ENCODE data around the gene GAS2L3.
"Not testable (repeated sequence)": the region's sequence is repeated elsewhere in the genome, so short reads cannot be mapped to it uniquely, and the experiment has no call there.

GAS2L3 gene

DNA sequence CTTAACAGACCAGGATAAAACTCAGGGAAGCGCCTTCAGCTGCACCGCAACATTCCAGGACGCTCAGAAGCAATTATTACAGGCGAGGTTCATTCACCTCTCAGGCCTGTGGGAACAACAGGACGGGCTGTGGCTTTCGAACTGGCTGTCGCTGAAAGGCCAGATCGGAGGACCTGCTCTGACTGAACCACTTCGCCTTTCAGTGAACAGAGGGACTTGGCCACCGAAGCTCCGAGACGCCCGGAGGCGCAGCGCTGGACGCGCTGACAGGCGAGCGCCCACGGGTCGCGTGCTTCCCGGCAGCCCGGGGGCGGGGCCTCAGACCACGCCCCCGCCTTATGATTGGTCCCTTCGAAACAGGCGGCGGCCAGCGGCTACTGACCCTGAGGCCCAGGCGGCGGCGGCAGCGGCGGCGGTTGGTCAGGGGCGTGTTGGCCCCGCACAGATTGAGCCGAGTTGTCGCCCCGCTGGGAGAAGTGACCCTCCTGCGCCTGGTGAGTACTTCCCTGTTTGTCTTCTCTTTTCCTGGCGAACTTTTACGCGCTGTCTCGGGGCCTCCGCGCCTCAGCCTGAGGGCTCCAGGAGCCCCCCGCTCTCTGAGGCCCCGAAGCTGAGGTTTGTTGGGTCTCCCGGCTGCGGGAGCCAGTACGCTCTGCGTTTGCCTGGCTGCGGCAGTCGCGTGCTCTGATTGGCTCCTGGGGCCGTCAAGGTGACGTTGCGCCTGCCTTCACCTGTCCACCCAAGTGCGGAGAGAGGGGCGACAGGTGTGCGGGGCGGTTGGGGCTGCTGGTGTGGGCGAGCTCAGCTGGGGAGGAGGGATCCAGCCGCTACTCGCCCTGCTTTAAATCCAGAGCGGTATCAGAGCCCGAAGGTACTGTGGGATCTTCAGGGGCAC is at the start of gene GAS2L3:
GAS2L3 (plus strand) TSS at position 393 of the 895 bp plus-strand sequence. CDS start 21,221 bp downstream, outside the sequence.
- H3K27ac Mint-ChIP-seq: peak within 1 kb of the TSS; percentile 76
- ATAC-seq: peak; percentile 90
- H3K4me1 Mint-ChIP-seq: peaks cover 11% of the 10 kb centered on the region
- no peaks in the 10 kb centered on the region for H3K9me3 Mint-ChIP-seq
- H3K36me3 Mint-ChIP-seq: no peaks in the 10 kb centered on the region
- H3K4me3 Mint-ChIP-seq: peak within 1 kb of the TSS; percentile 90
- peaks cover 14% of the 10 kb centered on the region for H3K27me3 Mint-ChIP-seq

DNA sequence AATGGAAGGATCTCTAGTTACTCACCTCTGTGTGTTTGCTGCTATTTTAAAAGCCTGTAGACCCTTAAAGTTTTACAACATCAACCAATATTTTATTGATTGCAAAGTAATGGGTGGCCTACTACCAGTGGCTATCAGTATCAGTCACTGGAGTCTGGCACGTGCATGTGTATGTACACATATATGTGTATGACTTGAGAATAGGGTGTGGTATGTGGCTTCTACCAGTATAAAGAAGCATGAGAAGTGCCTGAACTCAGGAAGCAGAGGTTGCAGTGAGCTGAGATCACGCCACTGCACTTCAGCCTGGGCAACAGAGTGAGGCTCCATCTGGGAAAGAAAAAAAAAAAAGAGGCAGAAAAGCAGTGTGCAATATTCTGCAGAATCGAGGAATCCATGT is 45.5 kb upstream of the GAS2L3 start:
- Mint-ChIP-seq H3K27me3 (peaks cover 11% of the 10 kb centered on the region), H3K4me1 (no peaks in the 10 kb centered on the region), H3K9me3 (no peaks in the 10 kb centered on the region), H3K36me3 (no peaks in the 10 kb centered on the region), H3K27ac (no peak overlapping the region), H3K4me3 (no peak overlapping the region)
- no peak for ATAC-seq

GRCh38 chr12:100528471-100529127 is 44.9 kb upstream of the GAS2L3 start:
- Mint-ChIP-seq H3K36me3 (no peaks in the 10 kb centered on the region), H3K4me3 (no peak overlapping the region), H3K4me1 (no peaks in the 10 kb centered on the region), H3K27ac (no peak overlapping the region), H3K9me3 (no peaks in the 10 kb centered on the region), H3K27me3 (peaks cover 5% of the 10 kb centered on the region)
- ATAC-seq: no peak

- Mint-ChIP-seq H3K4me1 (no peaks in the 10 kb centered on the region), H3K27ac (no peak overlapping the region), H3K4me3 (no peak overlapping the region), H3K27me3 (no peaks in the 10 kb centered on the region), H3K36me3 (no peaks in the 10 kb centered on the region), H3K9me3 (no peaks in the 10 kb centered on the region)
- ATAC-seq: no peak
Measured at GRCh38 chr12:100529756-100530350, 43.6 kb upstream of the GAS2L3 start.

GRCh38 chr12:100533376-100533775 is 40.1 kb upstream of the GAS2L3 start:
- no peak overlapping the region for H3K4me3 Mint-ChIP-seq
- H3K9me3 Mint-ChIP-seq: no peaks in the 10 kb centered on the region
- no peaks in the 10 kb centered on the region for H3K36me3 Mint-ChIP-seq
- no peak for ATAC-seq
- no peaks in the 10 kb centered on the region for H3K4me1 Mint-ChIP-seq
- no peaks in the 10 kb centered on the region for H3K27me3 Mint-ChIP-seq
- no peak overlapping the region for H3K27ac Mint-ChIP-seq

DNA sequence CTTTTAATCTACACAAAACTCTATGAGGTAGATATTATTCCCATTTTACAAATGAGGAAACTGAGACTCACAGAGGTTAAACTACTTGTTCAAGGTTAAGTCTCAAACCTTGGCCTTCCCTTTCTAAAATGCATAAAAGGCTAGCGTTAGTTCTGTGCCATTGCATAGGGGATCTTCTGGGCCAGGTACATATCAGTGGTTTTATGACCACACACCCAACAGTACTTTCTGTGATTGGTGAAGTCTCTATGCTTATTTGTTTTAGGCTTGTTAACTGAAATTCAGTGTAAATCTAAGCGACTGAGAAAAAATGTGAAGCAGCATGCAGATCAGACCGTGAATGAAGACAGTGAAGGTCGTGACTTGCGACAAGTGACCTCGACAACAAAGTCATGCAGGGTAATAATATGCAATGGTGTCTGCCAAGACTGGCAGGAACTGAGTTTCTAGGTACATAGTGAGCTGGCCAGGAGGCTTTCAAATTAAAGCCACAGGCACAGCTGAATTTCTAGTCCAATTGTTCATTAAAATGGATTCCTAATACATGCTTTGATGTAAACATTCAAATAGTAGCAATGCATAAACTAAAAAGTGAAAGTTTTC is 38.8 kb upstream of the GAS2L3 start:
- peaks cover 5% of the 10 kb centered on the region for H3K27me3 Mint-ChIP-seq
- H3K9me3 Mint-ChIP-seq: no peaks in the 10 kb centered on the region
- no peak overlapping the region for H3K4me3 Mint-ChIP-seq
- no peak overlapping the region for H3K27ac Mint-ChIP-seq
- ATAC-seq: no peak
- no peaks in the 10 kb centered on the region for H3K4me1 Mint-ChIP-seq
- H3K36me3 Mint-ChIP-seq: no peaks in the 10 kb centered on the region

- Mint-ChIP-seq H3K9me3 (no peaks in the 10 kb centered on the region), H3K27me3 (peaks cover 10% of the 10 kb centered on the region), H3K27ac (no peak overlapping the region), H3K4me1 (no peaks in the 10 kb centered on the region), H3K4me3 (no peak overlapping the region), H3K36me3 (no peaks in the 10 kb centered on the region)
- no peak for ATAC-seq
Measured at GRCh38 chr12:100539202-100539601, 34.3 kb upstream of the GAS2L3 start.

- no peaks in the 10 kb centered on the region for H3K36me3 Mint-ChIP-seq
Measured at GRCh38 chr12:100544165-100544564, 29.3 kb upstream of the GAS2L3 start.

DNA sequence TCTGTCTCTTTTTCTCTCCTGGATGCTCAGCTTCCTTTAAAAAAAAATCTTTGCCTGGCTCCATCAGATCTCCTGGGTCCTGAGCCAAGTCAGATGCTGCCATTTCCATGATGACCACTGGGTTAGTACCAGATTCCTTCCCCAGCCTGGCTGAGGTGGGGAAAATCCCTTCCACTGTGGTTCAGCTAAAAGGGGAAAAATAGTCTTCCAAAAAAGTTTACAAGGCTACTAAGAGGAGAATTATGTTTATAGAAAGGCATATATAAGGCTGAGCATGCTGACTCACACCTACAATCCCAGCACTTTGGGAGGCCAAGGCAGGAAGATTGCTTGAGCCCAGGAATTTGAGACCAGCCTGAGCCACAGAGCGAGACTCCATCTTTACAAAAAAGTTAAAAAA is 28.4 kb upstream of the GAS2L3 start:
- H3K27me3 Mint-ChIP-seq: peaks cover 1% of the 10 kb centered on the region
- H3K9me3 Mint-ChIP-seq: no peaks in the 10 kb centered on the region
- ATAC-seq: no peak
- H3K4me1 Mint-ChIP-seq: no peaks in the 10 kb centered on the region
- no peak overlapping the region for H3K4me3 Mint-ChIP-seq
- no peaks in the 10 kb centered on the region for H3K36me3 Mint-ChIP-seq
- H3K27ac Mint-ChIP-seq: no peak overlapping the region

More at GRCh38 chr12:100544165-100544564, 29.3 kb upstream of the GAS2L3 start:
- no peak for ATAC-seq
- Mint-ChIP-seq H3K27me3 (peaks cover 10% of the 10 kb centered on the region), H3K9me3 (no peaks in the 10 kb centered on the region), H3K27ac (no peak overlapping the region), H3K4me3 (no peak overlapping the region), H3K4me1 (no peaks in the 10 kb centered on the region)

- no peak for ATAC-seq
- H3K27ac Mint-ChIP-seq: no peak overlapping the region
- no peaks in the 10 kb centered on the region for H3K36me3 Mint-ChIP-seq
- H3K9me3 Mint-ChIP-seq: no peaks in the 10 kb centered on the region
- peaks cover 5% of the 10 kb centered on the region for H3K27me3 Mint-ChIP-seq
- no peaks in the 10 kb centered on the region for H3K4me1 Mint-ChIP-seq
- H3K4me3 Mint-ChIP-seq: no peak overlapping the region
Measured at GRCh38 chr12:100553936-100554335, 19.5 kb upstream of the GAS2L3 start.

DNA sequence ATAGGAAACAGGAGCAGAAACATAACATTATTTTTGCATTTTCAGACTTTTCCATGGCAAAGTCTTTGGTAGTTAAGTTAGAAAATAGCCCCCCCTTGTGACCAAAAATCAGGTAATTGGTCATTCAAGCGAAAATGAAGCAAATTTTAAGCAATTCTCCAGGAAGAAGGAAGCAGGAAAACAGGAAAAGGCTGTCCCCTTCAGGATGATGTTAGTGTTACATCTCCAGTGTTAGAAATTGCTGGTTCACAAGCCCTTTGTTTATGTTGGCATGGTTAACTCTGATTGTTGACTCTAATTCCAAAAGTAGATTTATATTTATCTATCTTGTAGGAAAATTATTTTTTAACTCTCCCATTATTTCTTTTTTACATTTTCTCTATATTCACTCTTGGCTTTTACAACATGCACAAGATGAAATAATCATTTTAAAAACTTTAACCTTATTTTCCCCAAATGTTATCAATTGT is 18.8 kb upstream of the GAS2L3 start:
- Mint-ChIP-seq H3K27ac (no peak overlapping the region), H3K9me3 (no peaks in the 10 kb centered on the region), H3K4me3 (no peak overlapping the region), H3K36me3 (no peaks in the 10 kb centered on the region), H3K4me1 (no peaks in the 10 kb centered on the region), H3K27me3 (peaks cover 9% of the 10 kb centered on the region)
- ATAC-seq: no peak

DNA sequence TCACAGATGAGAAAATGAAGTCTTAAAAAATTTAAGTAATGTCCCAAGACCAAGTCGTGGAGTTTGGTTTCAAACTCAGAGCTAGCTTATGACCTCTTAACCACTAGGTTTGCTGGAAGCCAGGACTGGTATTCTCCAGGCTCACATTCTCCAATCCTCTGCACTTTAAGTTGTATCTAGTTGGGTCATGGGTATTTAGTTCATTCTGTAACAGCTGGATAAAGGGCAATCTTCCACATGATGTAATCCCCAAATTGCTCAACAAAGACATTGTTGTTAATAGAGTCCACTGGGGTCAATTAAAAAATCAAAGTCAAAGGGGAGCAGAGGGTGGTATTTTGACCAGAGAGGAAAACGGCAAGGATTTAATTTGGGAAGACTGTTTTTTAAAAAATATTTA is 17.8 kb upstream of the GAS2L3 start:
- Mint-ChIP-seq H3K4me1 (no peaks in the 10 kb centered on the region), H3K27me3 (peaks cover 9% of the 10 kb centered on the region), H3K36me3 (no peaks in the 10 kb centered on the region), H3K4me3 (no peak overlapping the region), H3K27ac (no peak overlapping the region), H3K9me3 (no peaks in the 10 kb centered on the region)
- ATAC-seq: no peak

DNA sequence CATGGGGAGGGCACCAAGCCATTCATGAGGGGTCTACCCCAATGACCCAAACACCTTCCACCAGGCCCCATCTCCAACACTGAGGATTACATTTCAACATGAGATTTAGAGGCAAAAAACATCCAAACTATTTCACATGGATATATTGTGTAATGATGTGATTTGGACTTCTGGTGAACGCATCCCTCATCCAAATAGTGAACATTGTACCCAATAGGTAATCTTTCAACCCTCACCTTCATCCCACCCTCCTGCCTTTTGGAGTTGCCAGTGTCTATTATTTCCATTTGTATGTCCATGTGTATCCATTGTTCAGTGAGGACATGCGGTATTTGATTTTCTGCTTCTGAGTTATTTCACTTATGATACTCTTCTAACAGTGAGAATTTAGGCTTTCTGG is 16.1 kb upstream of the GAS2L3 start:
- no peaks in the 10 kb centered on the region for H3K36me3 Mint-ChIP-seq

DNA sequence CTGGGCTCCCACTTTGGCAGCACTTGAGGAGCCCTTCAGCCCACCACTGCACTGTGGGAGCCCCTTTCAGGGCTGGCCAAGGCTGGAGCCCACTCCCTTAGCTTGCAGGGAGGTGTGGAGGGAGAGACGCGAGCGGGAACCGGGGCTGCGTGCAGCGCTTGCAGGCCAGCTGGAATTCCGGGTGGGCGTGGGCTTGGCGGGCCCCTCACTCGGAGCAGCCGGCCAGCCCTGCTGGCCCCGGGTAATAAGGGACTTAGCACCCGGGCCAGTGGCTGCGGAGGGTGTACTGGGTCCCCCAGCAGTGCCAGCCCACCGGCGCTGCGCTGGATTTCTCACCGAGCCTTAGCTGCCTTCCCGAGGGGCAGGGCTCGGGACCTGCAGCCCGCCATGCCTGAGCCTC is 14.2 kb upstream of the GAS2L3 start:
- H3K9me3 Mint-ChIP-seq, H3K27me3 Mint-ChIP-seq, H3K36me3 Mint-ChIP-seq, H3K27ac Mint-ChIP-seq, H3K4me3 Mint-ChIP-seq, ATAC-seq, H3K4me1 Mint-ChIP-seq: not testable (repeated sequence)

More for the DNA sequence above, 16.1 kb upstream of the GAS2L3 start:
- Mint-ChIP-seq H3K4me3 (no peak overlapping the region), H3K27me3 (peaks cover 9% of the 10 kb centered on the region), H3K27ac (no peak overlapping the region), H3K4me1 (no peaks in the 10 kb centered on the region), H3K9me3 (no peaks in the 10 kb centered on the region)
- ATAC-seq: no peak

GRCh38 chr12:100564090-100564489 is 9.4 kb upstream of the GAS2L3 start:
- H3K9me3 Mint-ChIP-seq: no peaks in the 10 kb centered on the region
- H3K4me1 Mint-ChIP-seq: peaks cover 12% of the 10 kb centered on the region
- no peaks in the 10 kb centered on the region for H3K36me3 Mint-ChIP-seq
- no peak overlapping the region for H3K4me3 Mint-ChIP-seq
- no peak overlapping the region for H3K27ac Mint-ChIP-seq
- peaks cover 2% of the 10 kb centered on the region for H3K27me3 Mint-ChIP-seq
- ATAC-seq: no peak

Data from stimulated activated memory B cell treated with anti-CD40 and anti-IgM and Interleukin-4, amounts not matched to agents 10 μg/mL and 1 μg/mL and 100 μg/mL, for 72 hours (primary cell).